Karpas-422 (cell line): Measurements from ENCODE around the gene AKR1C1. TPM values are rescaled to one million over a fixed set of nuclear protein-coding genes. Genes with fewer than 3 reads are reported as not detected.
"Not testable (repeated sequence)": the region's sequence is repeated elsewhere in the genome, so short reads cannot be mapped to it uniquely, and the experiment has no call there.

Source experiments
- DNase-seq: peaks from one replicate; pipeline ENCODE4 v3.0.0-alpha.2; 2015
- H2AFZ ChIP-seq: fragments of 200-600 bp; sonication (generic); 2 replicates; pipeline ENCODE4 v1.6.1; 2014; ENCODE audit warnings: antibody characterized with exemption, low read length, mixed read lengths
- H3K27ac ChIP-seq: fragments of 200-600 bp; sonication (generic); 2 replicates; pipeline ENCODE4 v1.5.1; 2014; ENCODE audit warnings: mild to moderate bottlenecking, low read length, moderate library complexity
- H3K27me3 ChIP-seq: fragments of 200-600 bp; sonication (generic); 2 replicates; pipeline ENCODE4 v1.6.1; 2014; ENCODE audit warnings: low read length, mixed read lengths
- H3K36me3 ChIP-seq: fragments of 200-600 bp; sonication (generic); 2 replicates; pipeline ENCODE4 v1.6.1; 2014; ENCODE audit warnings: low read length, mixed read lengths; ENCODE audit not compliant: insufficient read depth
- H3K4me1 ChIP-seq: fragments of 200-600 bp; sonication (generic); 2 replicates; pipeline ENCODE4 v1.6.1; 2014; ENCODE audit warnings: mild to moderate bottlenecking, low read length, mixed read lengths
- H3K4me2 ChIP-seq: fragments of 200-600 bp; sonication (generic); 2 replicates; pipeline ENCODE4 v1.6.1; 2014; ENCODE audit warnings: low read length, low read depth, mild to moderate bottlenecking; ENCODE audit not compliant: poor library complexity, severe bottlenecking
- H3K4me3 ChIP-seq: fragments of 200-600 bp; sonication (generic); 2 replicates; pipeline ENCODE4 v1.5.1; 2014; ENCODE audit warnings: mild to moderate bottlenecking, antibody characterized with exemption, low read length, mixed read lengths
- H3K79me2 ChIP-seq: fragments of 200-600 bp; sonication (generic); 2 replicates; pipeline ENCODE4 v1.6.1; 2014; ENCODE audit warnings: mild to moderate bottlenecking, low read length, mixed read lengths
- H3K9ac ChIP-seq: fragments of 200-600 bp; sonication (generic); 2 replicates; pipeline ENCODE4 v1.6.0; 2014; ENCODE audit warnings: low read length
- H3K9me2 ChIP-seq: fragments of 200-600 bp; sonication (generic), shearing (Covaris generic); replicated peaks from 2 replicates; pipeline ENCODE4 v1.6.0; 2014; ENCODE audit warnings: mild to moderate bottlenecking, low read length, moderate library complexity; ENCODE audit not compliant: insufficient read depth
- H3K9me3 ChIP-seq: fragments of 300-700, 200-600 bp; sonication (generic); 2 replicates; pipeline ENCODE4 v1.6.1; 2014; ENCODE audit warnings: low read length, mixed read lengths
- H4K20me1 ChIP-seq: fragments of 200-600 bp; sonication (generic); 2 replicates; pipeline ENCODE4 v1.6.1; 2014; ENCODE audit warnings: mild to moderate bottlenecking, antibody characterized with exemption, low read length, low read depth; ENCODE audit not compliant: insufficient read depth
- total RNA-seq: library from RNA; depleted of rRNA; stranded (reverse); fragments of >200 nt; shearing (Covaris generic); gene quantifications from 2 replicates; pipeline ENCODE4 v1.2.3, GENCODE V29; 2014; ENCODE audit warnings: low replicate concordance

The AKR1C1 gene
- total RNA-seq, 1 experiment from 2014 or later, result not detected

- not testable (repeated sequence) for H4K20me1 ChIP-seq, H3K4me1 ChIP-seq, H2AFZ ChIP-seq, H3K27ac ChIP-seq, H3K4me2 ChIP-seq, H3K27me3 ChIP-seq, DNase-seq, H3K9me3 ChIP-seq, H3K4me3 ChIP-seq, H3K9ac ChIP-seq, H3K36me3 ChIP-seq, H3K9me2 ChIP-seq, H3K79me2 ChIP-seq
These were observed 9.3 kb downstream of the AKR1C1 start for GRCh38 chr10:4972369-4973142.

GRCh38 chr10:4973294-4973693, 10.1 kb downstream of the AKR1C1 start:
- H3K9ac ChIP-seq, DNase-seq, H3K79me2 ChIP-seq, H3K4me2 ChIP-seq, H3K27ac ChIP-seq, H3K9me3 ChIP-seq, H3K36me3 ChIP-seq, H2AFZ ChIP-seq, H3K27me3 ChIP-seq, H4K20me1 ChIP-seq, H3K4me1 ChIP-seq, H3K4me3 ChIP-seq, H3K9me2 ChIP-seq: not testable (repeated sequence)

- H3K4me1 ChIP-seq, H4K20me1 ChIP-seq, H3K4me3 ChIP-seq, H3K36me3 ChIP-seq, DNase-seq, H3K79me2 ChIP-seq, H3K27me3 ChIP-seq, H3K4me2 ChIP-seq, H3K9ac ChIP-seq, H3K9me3 ChIP-seq, H2AFZ ChIP-seq, H3K9me2 ChIP-seq, H3K27ac ChIP-seq: not testable (repeated sequence)
These were observed 11.2 kb downstream of the AKR1C1 start for GRCh38 chr10:4974400-4974799.

GRCh38 chr10:4977025-4977424, 13.8 kb downstream of the AKR1C1 start:
- H3K27ac ChIP-seq, result no peak overlapping the region
- H3K79me2 ChIP-seq, result no peaks in the 10 kb centered on the region
- H3K4me2 ChIP-seq, result no peak overlapping the region
- H3K9ac ChIP-seq, result no peak overlapping the region
- no peaks in the 10 kb centered on the region for H3K4me1 ChIP-seq
- no peaks in the 10 kb centered on the region for H3K36me3 ChIP-seq
- no peak overlapping the region for H2AFZ ChIP-seq
- H3K9me2 ChIP-seq, result no peaks in the 10 kb centered on the region
- no peaks in the 10 kb centered on the region for H3K9me3 ChIP-seq
- no peaks in the 10 kb centered on the region for H3K27me3 ChIP-seq
- no peak for DNase-seq
- no peak overlapping the region for H3K4me3 ChIP-seq
- no peaks in the 10 kb centered on the region for H4K20me1 ChIP-seq

DNA sequence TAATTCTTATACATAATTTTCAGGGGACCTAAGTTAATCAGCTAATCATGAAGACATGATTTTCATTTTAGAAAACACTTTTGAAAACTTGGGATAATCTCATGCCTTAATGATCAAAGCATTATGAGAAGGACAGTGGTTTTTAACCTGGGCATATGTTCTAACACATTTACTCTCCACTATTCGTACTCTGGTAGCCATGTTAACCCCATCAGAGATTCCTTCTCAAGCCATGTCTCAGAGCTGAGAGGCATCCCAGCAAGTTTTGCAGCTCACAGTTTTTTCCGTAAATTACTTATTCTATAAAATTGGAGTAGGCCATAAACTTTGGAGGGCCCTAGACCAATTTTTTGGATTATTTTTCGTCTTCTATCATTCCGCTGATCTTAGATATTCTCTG, 15.7 kb downstream of the AKR1C1 start:
- Histone ChIP-seq H3K4me3 (no peak overlapping the region), H3K27ac (no peak overlapping the region), H3K79me2 (no peaks in the 10 kb centered on the region)

DNA sequence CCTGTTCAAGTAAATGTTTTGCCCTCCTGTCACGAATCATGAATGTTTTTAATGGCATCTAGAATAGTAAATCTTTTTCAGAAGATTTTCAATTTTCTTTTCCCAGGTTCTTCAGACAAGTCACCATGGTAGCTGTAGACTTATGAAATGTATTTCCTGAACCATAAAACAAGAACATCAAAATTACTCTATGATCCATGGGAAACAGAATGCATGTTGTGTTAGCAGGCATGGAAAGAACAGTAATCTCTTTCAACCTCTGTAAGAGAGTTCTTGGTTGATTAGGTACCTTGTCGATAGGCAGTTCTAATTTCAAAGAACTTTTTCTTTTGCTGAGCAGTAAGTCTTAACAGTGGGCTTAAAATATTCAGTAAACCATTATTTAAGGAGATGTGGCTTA, 17.6 kb downstream of the AKR1C1 start:
- Histone ChIP-seq H4K20me1 (no peaks in the 10 kb centered on the region), H3K4me3 (no peak overlapping the region), H3K4me2 (no peak overlapping the region), H3K27me3 (no peaks in the 10 kb centered on the region), H3K9ac (no peak overlapping the region), H3K27ac (no peak overlapping the region), H3K79me2 (no peaks in the 10 kb centered on the region), H3K9me3 (no peaks in the 10 kb centered on the region), H3K36me3 (no peaks in the 10 kb centered on the region), H3K9me2 (no peaks in the 10 kb centered on the region), H3K4me1 (no peaks in the 10 kb centered on the region), H2AFZ (no peak overlapping the region)
- DNase-seq, result no peak

More for the DNA sequence above, 15.7 kb downstream of the AKR1C1 start:
- Histone ChIP-seq H2AFZ (no peak overlapping the region), H3K36me3 (no peaks in the 10 kb centered on the region), H3K9me3 (no peaks in the 10 kb centered on the region), H3K9ac (no peak overlapping the region), H3K27me3 (no peaks in the 10 kb centered on the region), H3K4me2 (no peak overlapping the region), H3K4me1 (no peaks in the 10 kb centered on the region), H3K9me2 (no peaks in the 10 kb centered on the region), H4K20me1 (no peaks in the 10 kb centered on the region)
- no peak for DNase-seq

DNA sequence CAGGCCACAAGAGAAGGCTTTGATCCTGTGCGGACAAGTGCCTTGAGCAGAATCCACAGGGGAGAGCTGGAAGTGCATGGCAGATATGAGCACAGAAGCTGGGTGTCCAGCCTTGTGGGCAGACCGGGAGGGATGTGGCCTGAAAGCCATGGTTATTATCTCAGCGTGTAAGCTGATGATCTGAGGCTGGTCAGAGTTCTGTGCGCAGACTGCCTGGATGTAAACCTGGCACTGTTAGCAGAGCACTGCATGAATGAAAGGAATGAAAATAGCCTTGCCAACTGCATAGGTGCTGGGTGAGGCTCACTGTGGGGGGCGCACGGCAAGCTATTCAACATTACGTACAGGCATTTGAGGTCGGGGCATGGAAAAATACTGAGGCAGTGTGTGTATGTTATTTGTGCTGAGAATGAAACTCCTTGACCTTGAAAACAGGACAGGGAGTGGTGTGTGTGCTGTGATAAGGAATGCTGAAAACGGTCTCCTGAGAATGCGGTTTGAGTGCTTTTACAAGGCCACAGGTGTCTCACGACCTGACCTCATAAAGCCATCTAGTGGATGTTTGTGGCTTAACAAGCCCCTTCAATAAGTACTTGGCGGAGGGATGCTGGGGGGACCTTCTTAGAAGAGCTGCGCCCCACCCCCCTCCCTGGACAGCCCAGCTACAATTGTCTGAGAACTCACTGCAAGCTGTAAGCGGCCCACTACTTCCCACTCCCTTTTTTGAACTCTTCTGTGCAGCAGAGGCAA, 18.7 kb downstream of the AKR1C1 start:
- no peak overlapping the region for H3K27ac ChIP-seq
- no peaks in the 10 kb centered on the region for H3K36me3 ChIP-seq
- H3K9me2 ChIP-seq, result no peaks in the 10 kb centered on the region
- no peaks in the 10 kb centered on the region for H3K9me3 ChIP-seq
- H3K27me3 ChIP-seq, result no peaks in the 10 kb centered on the region
- H3K4me3 ChIP-seq, result no peak overlapping the region
- H3K4me2 ChIP-seq, result no peak overlapping the region
- no peaks in the 10 kb centered on the region for H3K4me1 ChIP-seq
- no peaks in the 10 kb centered on the region for H4K20me1 ChIP-seq
- H2AFZ ChIP-seq, result no peak overlapping the region
- no peaks in the 10 kb centered on the region for H3K79me2 ChIP-seq
- DNase-seq, result peak; percentile 64
- H3K9ac ChIP-seq, result no peak overlapping the region

DNA sequence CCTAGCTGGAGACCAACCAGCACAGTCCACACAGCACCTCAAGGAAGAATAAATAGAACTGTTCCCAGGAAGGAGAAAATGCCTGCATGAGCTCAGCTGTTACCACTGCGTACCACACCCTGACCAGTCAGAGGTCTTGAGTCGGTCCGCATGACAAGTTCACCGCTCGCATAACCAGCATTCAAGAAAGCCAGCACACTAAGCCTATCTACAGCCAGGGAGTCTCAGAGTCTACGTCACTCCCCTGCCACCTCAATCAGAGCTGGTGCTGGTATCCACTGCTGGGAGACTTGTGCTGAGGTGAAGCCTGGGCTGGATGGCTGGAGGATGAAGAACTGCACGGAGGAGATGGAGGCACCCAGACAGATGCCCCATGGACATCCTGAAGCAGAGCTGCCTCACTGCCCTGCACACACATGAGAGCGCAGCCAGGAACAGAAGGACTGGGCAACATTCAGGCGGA, 19.6 kb downstream of the AKR1C1 start:
- H3K27ac ChIP-seq, result no peak overlapping the region
- H2AFZ ChIP-seq, result no peak overlapping the region
- no peak overlapping the region for H3K9ac ChIP-seq
- no peaks in the 10 kb centered on the region for H3K36me3 ChIP-seq
- no peaks in the 10 kb centered on the region for H3K27me3 ChIP-seq
- H3K4me1 ChIP-seq, result no peaks in the 10 kb centered on the region
- no peaks in the 10 kb centered on the region for H3K79me2 ChIP-seq
- H3K4me3 ChIP-seq, result no peak overlapping the region
- H3K9me3 ChIP-seq, result no peaks in the 10 kb centered on the region
- no peak overlapping the region for H3K4me2 ChIP-seq
- H4K20me1 ChIP-seq, result no peaks in the 10 kb centered on the region
- DNase-seq, result no peak
- no peaks in the 10 kb centered on the region for H3K9me2 ChIP-seq
